ENCODE results near the gene ACAD9. TPM values are rescaled to one million over a fixed set of nuclear protein-coding genes. Genes with fewer than 3 reads are reported as not detected.
A peak's percentile ranks its signal among the peaks of the same experiment; 100 is the strongest.
"Not testable (repeated sequence)": the region's sequence is repeated elsewhere in the genome, so short reads cannot be mapped to it uniquely, and the experiment has no call there.

The ACAD9 gene
- 100 to 1,000 TPM in 1 of 2 donors, 10 to 100 TPM in 1; 50.6 to 143 TPM for total RNA-seq

DNA sequence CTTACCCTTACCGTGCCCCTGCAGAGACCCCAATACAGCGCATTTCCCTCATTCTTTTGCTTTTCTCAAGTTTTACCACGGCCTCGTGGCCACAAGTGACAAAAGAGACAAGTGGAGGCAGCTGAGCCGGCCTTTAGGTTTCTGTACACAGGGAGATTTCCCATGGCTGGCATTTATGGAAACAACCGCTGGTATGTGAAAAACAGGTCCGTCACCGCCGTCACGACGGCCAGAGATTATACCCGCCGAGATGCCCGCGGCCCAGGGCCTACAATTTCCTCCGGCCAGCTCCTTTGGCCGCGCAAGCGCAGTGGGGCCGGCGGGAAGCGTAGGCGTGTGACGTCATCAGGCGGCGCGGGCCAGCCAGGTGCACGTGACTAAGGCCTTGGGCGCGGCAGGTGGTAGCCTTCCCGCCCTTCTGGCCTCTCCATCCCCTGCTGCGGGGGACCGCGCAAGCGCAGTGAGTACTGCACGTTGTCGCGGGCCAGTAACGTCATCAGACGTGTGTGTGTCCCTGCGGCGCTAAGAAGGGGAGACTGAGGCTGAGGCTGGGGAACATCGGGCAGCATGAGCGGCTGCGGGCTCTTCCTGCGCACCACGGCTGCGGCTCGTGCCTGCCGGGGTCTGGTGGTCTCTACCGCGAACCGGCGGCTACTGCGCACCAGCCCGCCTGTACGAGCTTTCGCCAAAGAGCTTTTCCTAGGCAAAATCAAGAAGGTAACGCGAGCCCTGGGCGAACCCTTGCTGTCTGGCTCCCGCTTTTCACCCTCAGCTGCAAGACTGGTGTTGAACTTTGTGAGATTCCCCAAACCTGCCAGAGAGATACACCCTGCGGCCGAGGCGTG lies at the start of gene ACAD9:
ACAD9 (plus strand) TSS at position 496 of the 845 bp plus-strand sequence; CDS start at position 568, 72 bp downstream.
- H3K4me1 Mint-ChIP-seq (ENCODE audit: low read depth in 2 of 2): peaks cover 39 to 55% of the 10 kb centered on the region in 2 donors
- no peaks in the 10 kb centered on the region for H3K9me3 Mint-ChIP-seq
- peak within 1 kb of the TSS; percentile 97 to 98 for H3K27ac Mint-ChIP-seq
- peak within 1 kb of the TSS; percentile 94 for H3K4me3 Mint-ChIP-seq
- peaks cover 4% of the 10 kb centered on the region in 2 donors for H3K27me3 Mint-ChIP-seq
- ATAC-seq (peak; percentile 98 to 99), DNase-seq (ENCODE audit: low spot score) (peak; percentile 98)
- H3K36me3 Mint-ChIP-seq: peaks cover 12% of the 10 kb centered on the region

GRCh38 chr3:128829925-128830625 lies 49.3 kb upstream of the ACAD9 start:
- not testable (repeated sequence) for H3K4me3 Mint-ChIP-seq; DNase-seq (ENCODE audit: low spot score); H3K36me3 Mint-ChIP-seq; ATAC-seq; H3K27me3 Mint-ChIP-seq; H3K4me1 Mint-ChIP-seq (ENCODE audit: low read depth in 2 of 2); H3K27ac Mint-ChIP-seq; H3K9me3 Mint-ChIP-seq

- not testable (repeated sequence) for H3K36me3 Mint-ChIP-seq; H3K4me3 Mint-ChIP-seq; H3K9me3 Mint-ChIP-seq; DNase-seq (ENCODE audit: low spot score); ATAC-seq; H3K27me3 Mint-ChIP-seq; H3K4me1 Mint-ChIP-seq (ENCODE audit: low read depth in 2 of 2); H3K27ac Mint-ChIP-seq
Observed at GRCh38 chr3:128830762-128831161, 48.7 kb upstream of the ACAD9 start.

- not testable (repeated sequence) for ATAC-seq; H3K4me3 Mint-ChIP-seq; H3K4me1 Mint-ChIP-seq (ENCODE audit: low read depth in 2 of 2); H3K27me3 Mint-ChIP-seq; H3K9me3 Mint-ChIP-seq; H3K36me3 Mint-ChIP-seq; DNase-seq (ENCODE audit: low spot score); H3K27ac Mint-ChIP-seq
Observed at GRCh38 chr3:128832979-128833378, 46.4 kb upstream of the ACAD9 start.

DNA sequence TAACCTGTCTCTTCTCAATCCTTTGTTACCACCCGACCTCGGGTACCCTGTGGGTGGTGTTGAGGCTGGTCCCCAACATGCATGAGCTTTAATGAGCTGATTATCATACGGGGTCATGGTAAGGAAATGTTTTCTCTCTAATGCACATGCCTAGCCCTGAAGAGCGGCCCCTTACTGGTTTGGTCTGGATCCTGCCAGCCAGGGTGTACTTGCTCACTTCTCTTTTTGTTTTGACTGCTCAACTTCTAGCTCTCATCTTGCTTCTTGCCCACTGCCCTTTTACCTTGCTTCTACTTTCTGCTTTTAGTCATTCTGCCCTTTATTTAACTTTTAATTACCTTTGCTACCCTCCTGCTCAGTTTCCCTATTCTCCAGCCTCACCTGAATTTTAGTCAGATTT lies 44.3 kb upstream of the ACAD9 start:
- Mint-ChIP-seq H3K27me3 (no peaks in the 10 kb centered on the region), H3K9me3 (no peaks in the 10 kb centered on the region), H3K36me3 (no peaks in the 10 kb centered on the region), H3K27ac (no peak overlapping the region), H3K4me1 (ENCODE audit: low read depth in 2 of 2) (no peaks in the 10 kb centered on the region), H3K4me3 (no peak overlapping the region)
- no peak for DNase-seq (ENCODE audit: low spot score)
- ATAC-seq: no peak

- Mint-ChIP-seq H3K4me1 (ENCODE audit: low read depth in 2 of 2) (peaks cover 9 to 11% of the 10 kb centered on the region in 2 donors), H3K9me3 (no peaks in the 10 kb centered on the region), H3K27ac (no peak overlapping the region), H3K27me3 (no peaks in the 10 kb centered on the region), H3K4me3 (no peak overlapping the region), H3K36me3 (no peaks in the 10 kb centered on the region)
- ATAC-seq (no peak), DNase-seq (ENCODE audit: low spot score) (no peak)
Observed at GRCh38 chr3:128841926-128842920, 37.2 kb upstream of the ACAD9 start.

GRCh38 chr3:128844502-128844901 lies 34.9 kb upstream of the ACAD9 start:
- H3K4me3 Mint-ChIP-seq: peak overlapping the region; percentile 14
- H3K27me3 Mint-ChIP-seq: no peaks in the 10 kb centered on the region
- peak overlapping the region in 1 of 2 donors; percentile 20 for H3K27ac Mint-ChIP-seq
- peaks cover 9 to 11% of the 10 kb centered on the region in 2 donors for H3K4me1 Mint-ChIP-seq (ENCODE audit: low read depth in 2 of 2)
- DNase-seq (ENCODE audit: low spot score): no peak
- H3K36me3 Mint-ChIP-seq: no peaks in the 10 kb centered on the region
- no peaks in the 10 kb centered on the region for H3K9me3 Mint-ChIP-seq
- ATAC-seq: no peak

DNA sequence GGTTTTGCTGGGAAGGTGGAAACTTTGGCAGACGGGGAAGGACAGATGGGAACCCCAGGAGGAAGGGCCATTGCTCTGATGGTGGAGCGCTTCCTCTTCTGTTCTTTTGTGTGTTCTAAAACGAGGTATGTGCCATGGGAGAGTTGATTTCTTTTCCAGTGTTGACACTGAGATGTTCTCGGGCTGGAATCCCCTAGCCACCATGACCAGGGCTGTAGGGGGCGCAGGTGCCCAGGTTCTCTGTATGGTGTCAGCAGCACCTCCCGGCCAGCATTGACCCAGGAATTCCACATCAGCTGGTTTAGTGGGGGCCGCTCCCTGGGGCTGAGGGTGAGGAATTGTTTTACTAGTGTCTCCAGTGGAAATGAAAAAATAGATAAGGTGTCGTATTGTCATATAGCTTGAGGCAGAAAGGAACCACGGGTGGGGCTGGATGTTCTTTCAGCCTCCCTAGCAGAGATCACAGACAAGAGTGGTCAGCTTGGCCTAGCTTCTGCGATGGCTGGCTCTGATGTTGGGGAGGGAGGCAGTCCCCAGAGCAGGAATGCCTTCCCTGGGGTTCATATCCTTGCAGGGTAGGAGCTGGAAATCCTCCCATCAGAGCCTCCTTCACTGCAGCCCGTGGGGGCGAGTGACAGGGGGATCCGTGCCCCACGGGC lies 34.2 kb upstream of the ACAD9 start:
- H3K9me3 Mint-ChIP-seq: no peaks in the 10 kb centered on the region
- H3K36me3 Mint-ChIP-seq: no peaks in the 10 kb centered on the region
- H3K27me3 Mint-ChIP-seq: no peaks in the 10 kb centered on the region
- H3K4me1 Mint-ChIP-seq (ENCODE audit: low read depth in 2 of 2): peaks cover 9 to 11% of the 10 kb centered on the region in 2 donors
- ATAC-seq (no peak), DNase-seq (ENCODE audit: low spot score) (no peak)
- peak overlapping the region; percentile 65 for H3K4me3 Mint-ChIP-seq
- peak overlapping the region in 1 of 2 donors; percentile 39 for H3K27ac Mint-ChIP-seq

DNA sequence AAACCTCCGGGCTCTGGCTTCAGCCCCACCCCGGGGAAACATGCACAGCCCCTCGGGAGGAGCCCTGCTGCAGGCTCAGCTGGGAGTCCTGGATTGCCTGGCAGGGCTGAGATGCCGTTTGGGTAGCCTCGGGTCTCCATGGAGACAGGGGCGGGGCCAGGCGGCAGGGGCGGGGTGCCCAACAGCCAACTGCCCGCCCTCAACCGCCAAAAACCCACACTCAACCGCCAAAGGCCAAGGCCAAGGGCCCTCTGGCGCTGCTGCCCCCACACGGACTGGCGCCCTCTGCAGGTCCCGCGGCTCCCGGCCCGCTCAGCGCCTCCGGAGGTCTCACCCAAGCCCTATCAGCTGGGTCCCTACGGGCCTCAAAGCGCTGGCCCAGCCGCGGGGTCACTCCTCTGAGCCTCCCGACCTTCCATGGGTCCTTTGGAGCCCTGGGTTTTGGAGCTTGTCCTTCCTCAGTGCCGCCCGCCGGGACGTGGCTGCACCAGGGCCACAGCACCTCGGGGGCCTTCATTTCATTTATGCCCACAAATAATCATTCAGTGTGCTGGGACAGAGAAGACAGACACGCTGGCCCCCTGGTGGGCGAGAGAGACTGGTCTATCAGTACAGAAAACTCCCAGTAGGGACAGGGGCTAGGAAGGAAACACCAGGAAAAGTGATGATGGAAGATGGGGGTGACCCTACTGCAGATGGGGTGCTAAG lies 33.5 kb upstream of the ACAD9 start:
- DNase-seq (ENCODE audit: low spot score): peak; percentile 89
- Mint-ChIP-seq H3K36me3 (no peaks in the 10 kb centered on the region), H3K4me1 (ENCODE audit: low read depth in 2 of 2) (peaks cover 9 to 11% of the 10 kb centered on the region in 2 donors), H3K4me3 (peak overlapping the region; percentile 72), H3K27ac (peak overlapping the region; percentile 19 to 86), H3K27me3 (no peaks in the 10 kb centered on the region), H3K9me3 (no peaks in the 10 kb centered on the region)
- ATAC-seq: peak; percentile 89 to 92

GRCh38 chr3:128846486-128846891 lies 32.9 kb upstream of the ACAD9 start:
- H3K27ac Mint-ChIP-seq: peak overlapping the region; percentile 19 to 86
- no peaks in the 10 kb centered on the region for H3K27me3 Mint-ChIP-seq
- ATAC-seq (peak; percentile 8 to 13), DNase-seq (ENCODE audit: low spot score) (no peak)
- H3K36me3 Mint-ChIP-seq: no peaks in the 10 kb centered on the region
- no peaks in the 10 kb centered on the region for H3K9me3 Mint-ChIP-seq
- H3K4me3 Mint-ChIP-seq: peak overlapping the region; percentile 72
- peaks cover 9 to 11% of the 10 kb centered on the region in 2 donors for H3K4me1 Mint-ChIP-seq (ENCODE audit: low read depth in 2 of 2)

- H3K36me3 Mint-ChIP-seq: no peaks in the 10 kb centered on the region
- H3K4me3 Mint-ChIP-seq: no peak overlapping the region
- ATAC-seq (no peak), DNase-seq (ENCODE audit: low spot score) (no peak)
- no peaks in the 10 kb centered on the region for H3K27me3 Mint-ChIP-seq
- H3K4me1 Mint-ChIP-seq (ENCODE audit: low read depth in 2 of 2): peaks cover 9 to 11% of the 10 kb centered on the region in 2 donors
- no peaks in the 10 kb centered on the region for H3K9me3 Mint-ChIP-seq
- no peak overlapping the region for H3K27ac Mint-ChIP-seq
Observed at GRCh38 chr3:128847666-128848370, 31.6 kb upstream of the ACAD9 start.

- no peaks in the 10 kb centered on the region for H3K27me3 Mint-ChIP-seq
- no peak for DNase-seq (ENCODE audit: low spot score)
- H3K4me3 Mint-ChIP-seq: no peak overlapping the region
- ATAC-seq: no peak
- no peaks in the 10 kb centered on the region for H3K9me3 Mint-ChIP-seq
- H3K36me3 Mint-ChIP-seq: no peaks in the 10 kb centered on the region
- peaks cover 9 to 11% of the 10 kb centered on the region in 2 donors for H3K4me1 Mint-ChIP-seq (ENCODE audit: low read depth in 2 of 2)
- no peak overlapping the region for H3K27ac Mint-ChIP-seq
Observed at GRCh38 chr3:128848936-128849335, 30.5 kb upstream of the ACAD9 start.
